Gastrocnemius medialis (tissue), 4 donors: ENCODE data around the gene SULT6B1. TPM values are rescaled to one million over a fixed set of nuclear protein-coding genes. Genes with fewer than 3 reads are reported as not detected.

Source experiments
- ATAC-seq, 2 donors: fragments of 150-250 bp; one replicate each; pipeline ENCODE4 v1.9.1; 2016
- DNase-seq, 2 donors: peaks; one replicate each; pipeline ENCODE4 v3.0.0-alpha.2; 2019
- H3K27ac ChIP-seq, 4 donors: fragments of 200-600 bp; sonication (generic); 1 replicate in 1 of 4; 2 replicates in 3 of 4; pipeline ENCODE4 v1.5.1; 2016 to 2018; ENCODE audit warnings: mild to moderate bottlenecking in 2 of 4, moderate library complexity in 1 of 4
- H3K27me3 ChIP-seq, 3 donors: fragments of 200-600 bp; sonication (generic) in 2 of 3; 1 replicate in 1 of 3; 2 replicates in 2 of 3; pipeline versions ENCODE4 v1.5.1 to v1.6.0; 2016 to 2019; ENCODE audit warnings: mild to moderate bottlenecking in 1 of 3, moderate library complexity in 1 of 3
- H3K36me3 ChIP-seq, 2 donors: fragments of 200-600 bp; sonication (generic) in 1 of 2; one replicate each; pipeline ENCODE4 v1.5.1; 2017 to 2018
- H3K4me1 ChIP-seq, 2 donors: fragments of 200-600 bp; sonication (generic) in 1 of 2; one replicate each; pipeline ENCODE4 v1.5.1; 2016 to 2017; ENCODE audit warnings: mild to moderate bottlenecking in 2 of 2
- H3K4me3 ChIP-seq, 4 donors: fragments of 200-600 bp; sonication (generic) in 3 of 4; 1 replicate in 1 of 4; 2 replicates in 3 of 4; pipeline ENCODE4 v1.5.1; 2016 to 2019; ENCODE audit warnings: mild to moderate bottlenecking in 2 of 4
- H3K9me3 ChIP-seq, 3 donors: fragments of 200-600 bp; sonication (generic) in 2 of 3; 1 replicate in 1 of 3; 2 replicates in 2 of 3; pipeline ENCODE4 v1.5.1; 2016 to 2019
- POLR2A ChIP-seq, 2 donors: fragments of 450-650 bp; IDR thresholded peaks; one replicate each; pipeline ENCODE4 v1.6.1; 2017; ENCODE audit warnings: antibody characterized with exemption in 2 of 2, mild to moderate bottlenecking in 2 of 2, moderate library complexity in 2 of 2
- in situ Hi-C, 4 donors: fragments of 200-750 bp; cut with MboI; loops; one replicate each; pipeline versions ENCODE4 v1.15.0 to v1.8.0; 2017; ENCODE audit warnings: low sequenced_read_pairs in 4 of 4
- intact Hi-C: fragments of 100-400 bp; cut with DNase I; formaldehyde crosslinking; loops from one replicate; pipeline ENCODE4 v1.15.1; 2023; ENCODE audit warnings: low total_unique reads
- total RNA-seq, 4 donors: library from RNA; depleted of rRNA; stranded (reverse); fragments of >200 nt; gene quantifications; one replicate each; pipeline versions ENCODE4 v1.1.0 to v1.2.3, GENCODE V29; 2016
- TF ChIP-seq, protein P1 (sequence below), 5 experiments: fragments of 450-650 bp in 3 of 5; fragments of 200-600 bp in 2 of 5; sonication (generic) in 2 of 5; IDR thresholded peaks in 4 of 5; conservative IDR thresholded peaks in 1 of 5; 1 replicate in 4 of 5; 2 replicates in 1 of 5; pipeline ENCODE4 v1.5.1; 2016 to 2019; ENCODE audit warnings: antibody characterized with exemption in 5 of 5, mild to moderate bottlenecking in 3 of 5, moderate library complexity in 3 of 5

The SULT6B1 gene
- total RNA-seq, 4 donors from 2014 or later: not detected

DNA sequence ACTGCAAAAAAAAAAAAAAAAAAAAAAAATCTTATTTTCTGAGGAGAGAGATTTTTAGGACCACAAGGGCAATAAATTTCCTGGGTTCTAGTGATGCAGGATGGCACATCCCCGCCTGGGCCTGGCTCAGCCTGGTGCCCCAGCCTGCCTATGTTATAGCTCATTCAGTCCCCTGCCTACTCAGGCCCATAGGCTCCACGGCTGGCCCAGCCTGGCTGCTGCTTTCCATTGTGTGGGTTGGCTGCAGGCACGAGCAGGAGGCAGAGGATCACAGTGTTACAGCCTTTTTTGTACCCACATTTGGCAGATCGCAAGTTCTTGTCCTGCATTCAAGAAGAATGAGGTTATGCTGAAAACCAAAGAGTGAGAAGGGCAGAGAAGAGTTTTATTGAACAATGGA, 2.8 kb upstream of the SULT6B1 start:
- no peak for TF ChIP-seq POLR2A (IDR thresholded peaks at IDR 0.05)
- TF ChIP-seq, protein P1, sequence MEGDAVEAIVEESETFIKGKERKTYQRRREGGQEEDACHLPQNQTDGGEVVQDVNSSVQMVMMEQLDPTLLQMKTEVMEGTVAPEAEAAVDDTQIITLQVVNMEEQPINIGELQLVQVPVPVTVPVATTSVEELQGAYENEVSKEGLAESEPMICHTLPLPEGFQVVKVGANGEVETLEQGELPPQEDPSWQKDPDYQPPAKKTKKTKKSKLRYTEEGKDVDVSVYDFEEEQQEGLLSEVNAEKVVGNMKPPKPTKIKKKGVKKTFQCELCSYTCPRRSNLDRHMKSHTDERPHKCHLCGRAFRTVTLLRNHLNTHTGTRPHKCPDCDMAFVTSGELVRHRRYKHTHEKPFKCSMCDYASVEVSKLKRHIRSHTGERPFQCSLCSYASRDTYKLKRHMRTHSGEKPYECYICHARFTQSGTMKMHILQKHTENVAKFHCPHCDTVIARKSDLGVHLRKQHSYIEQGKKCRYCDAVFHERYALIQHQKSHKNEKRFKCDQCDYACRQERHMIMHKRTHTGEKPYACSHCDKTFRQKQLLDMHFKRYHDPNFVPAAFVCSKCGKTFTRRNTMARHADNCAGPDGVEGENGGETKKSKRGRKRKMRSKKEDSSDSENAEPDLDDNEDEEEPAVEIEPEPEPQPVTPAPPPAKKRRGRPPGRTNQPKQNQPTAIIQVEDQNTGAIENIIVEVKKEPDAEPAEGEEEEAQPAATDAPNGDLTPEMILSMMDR (IDR thresholded peaks at IDR 0.05 in 4 of 5, conservative IDR thresholded peaks at IDR 0.05 in 1 of 5): no peak
- Histone ChIP-seq H3K27me3 (no peaks in the 10 kb centered on the region), H3K9me3 (no peaks in the 10 kb centered on the region), H3K36me3 (no peaks in the 10 kb centered on the region), H3K27ac (no peak overlapping the region), H3K4me3 (no peak overlapping the region), H3K4me1 (no peaks in the 10 kb centered on the region)
- DNase-seq (no peak), ATAC-seq (no peak)
- in situ Hi-C loops: no loop called here
- intact Hi-C loops: no loop called here

DNA sequence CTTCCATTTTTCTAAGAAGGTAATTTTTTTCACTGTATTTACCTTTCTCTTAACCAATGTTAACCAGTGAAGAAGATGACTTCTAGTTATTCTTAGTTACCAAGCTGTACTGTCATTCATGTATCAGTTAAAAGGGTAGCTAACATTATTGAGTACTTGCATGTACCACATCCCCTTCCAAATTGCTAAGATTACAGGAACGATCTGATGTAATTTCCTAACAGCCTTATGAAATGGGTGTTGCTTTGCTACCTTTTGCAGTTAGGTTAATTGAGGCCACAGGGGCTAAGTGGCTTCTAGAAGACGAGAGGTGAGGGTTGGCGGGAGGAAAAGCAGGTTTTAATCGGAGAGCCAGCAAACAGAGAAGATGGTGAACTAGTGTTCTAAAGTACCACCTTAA, 1.8 kb upstream of the SULT6B1 start:
- H3K9me3 ChIP-seq: no peaks in the 10 kb centered on the region
- H3K27me3 ChIP-seq: no peaks in the 10 kb centered on the region
- H3K36me3 ChIP-seq: no peaks in the 10 kb centered on the region
- no peak for TF ChIP-seq POLR2A (IDR thresholded peaks at IDR 0.05)
- TF ChIP-seq, protein P1 (IDR thresholded peaks at IDR 0.05 in 4 of 5, conservative IDR thresholded peaks at IDR 0.05 in 1 of 5): no peak
- ATAC-seq (no peak), DNase-seq (no peak)
- no peaks in the 10 kb centered on the region for H3K4me1 ChIP-seq
- H3K4me3 ChIP-seq: no peak overlapping the region
- intact Hi-C loops (no loop called here), in situ Hi-C loops (no loop called here)
- H3K27ac ChIP-seq: no peak overlapping the region

GRCh38 chr2:37189452-37190153, 1.1 kb upstream of the SULT6B1 start:
- no peak overlapping the region for H3K4me3 ChIP-seq
- H3K4me1 ChIP-seq: no peaks in the 10 kb centered on the region
- no peaks in the 10 kb centered on the region for H3K27me3 ChIP-seq
- intact Hi-C loops: no loop called here
- DNase-seq (no peak), ATAC-seq (no peak)
- in situ Hi-C loops: no loop called here
- H3K27ac ChIP-seq: no peak overlapping the region
- TF ChIP-seq, protein P1 (IDR thresholded peaks at IDR 0.05 in 4 of 5, conservative IDR thresholded peaks at IDR 0.05 in 1 of 5): no peak
- TF ChIP-seq POLR2A (IDR thresholded peaks at IDR 0.05): no peak
- H3K36me3 ChIP-seq: no peaks in the 10 kb centered on the region
- no peaks in the 10 kb centered on the region for H3K9me3 ChIP-seq

DNA sequence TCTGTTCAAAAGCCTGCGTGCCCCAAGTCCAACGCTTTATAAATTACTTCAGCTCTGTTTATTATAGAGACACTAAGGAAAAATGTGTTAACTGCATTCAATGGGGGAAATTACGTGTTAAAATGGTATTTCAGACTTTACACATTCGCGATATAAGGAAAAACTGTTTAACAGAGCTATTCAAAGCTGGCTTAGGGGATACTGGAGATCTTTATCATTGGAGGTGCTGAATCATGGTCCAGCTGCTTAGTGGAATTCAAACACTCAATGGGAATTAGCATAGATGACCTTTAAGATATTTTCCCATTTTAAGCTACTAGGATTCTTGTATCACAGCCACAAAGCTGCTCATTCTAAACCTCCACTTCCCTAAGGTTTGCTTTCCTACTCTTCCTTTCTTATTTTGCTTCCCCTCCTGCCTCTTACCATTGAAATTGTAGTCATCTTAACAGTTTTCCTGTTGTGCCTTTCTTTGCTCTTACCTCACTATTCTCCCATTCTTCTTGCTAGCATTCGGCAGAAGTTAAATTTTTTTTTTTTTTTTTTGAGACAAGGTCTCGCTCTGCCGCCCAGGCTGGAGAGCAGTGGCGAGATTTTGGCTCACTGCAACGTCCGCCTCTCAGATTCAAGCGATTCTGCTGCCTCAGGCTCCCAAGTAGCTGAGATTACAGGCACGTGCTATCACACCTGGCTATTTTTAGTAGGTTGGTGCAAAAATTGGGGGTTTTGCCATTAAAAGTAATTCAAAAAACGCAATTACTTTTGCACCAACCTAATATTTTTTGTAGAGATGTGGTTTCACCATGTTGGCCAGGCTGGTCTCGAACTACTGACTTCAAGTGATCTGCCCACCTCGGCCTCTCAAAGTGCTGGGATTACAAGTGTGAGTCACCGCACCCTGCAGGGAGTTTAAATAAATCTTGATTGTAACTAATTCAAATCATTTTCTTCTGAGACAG, 6.5 kb downstream of the SULT6B1 start:
- no peaks in the 10 kb centered on the region for H3K4me1 ChIP-seq
- DNase-seq: no peak
- H3K9me3 ChIP-seq: no peaks in the 10 kb centered on the region
- no peak for ATAC-seq
- no peak overlapping the region for H3K4me3 ChIP-seq
- in situ Hi-C loops: no loop called here
- H3K36me3 ChIP-seq: no peaks in the 10 kb centered on the region
- TF ChIP-seq, protein P1 (IDR thresholded peaks at IDR 0.05 in 4 of 5, conservative IDR thresholded peaks at IDR 0.05 in 1 of 5): no peak
- no peak for TF ChIP-seq POLR2A (IDR thresholded peaks at IDR 0.05)
- no peak overlapping the region for H3K27ac ChIP-seq
- intact Hi-C loops: no loop called here
- H3K27me3 ChIP-seq: no peaks in the 10 kb centered on the region
